ENCODE measurements around the gene KLHL41. TPM values are rescaled to one million over a fixed set of nuclear protein-coding genes. Genes with fewer than 3 reads are reported as not detected.
"Not testable (repeated sequence)": the region's sequence is repeated elsewhere in the genome, so short reads cannot be mapped to it uniquely, and the experiment has no call there.

KLHL41 gene
- polyA plus RNA-seq, 1 donor (not counting 4 experiments of a cell fraction or from before 2014, with no cell fraction given) = 0.24 TPM

DNA sequence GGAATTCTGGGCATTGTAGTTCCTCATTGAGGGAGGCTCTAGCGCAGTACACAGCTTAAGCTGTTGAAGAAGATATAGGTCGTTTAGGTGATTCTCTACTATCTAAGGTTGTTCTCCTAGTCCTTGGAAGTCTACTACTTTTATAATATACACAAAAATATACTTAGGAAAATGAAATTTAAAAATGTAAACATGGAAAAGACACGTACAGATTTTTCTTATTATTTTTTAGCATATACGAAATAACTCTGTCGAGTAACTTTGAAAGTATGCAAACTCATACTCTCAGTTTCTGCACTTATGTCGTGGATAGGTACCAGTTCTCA, 64.4 kb downstream of the KLHL41 start:
- H3K9me3 ChIP-seq (ENCODE audit: control insufficient read depth, low read depth, low read length) = no peaks in the 10 kb centered on the region
- peak overlapping the region; percentile 99 for H2AFZ ChIP-seq (ENCODE audit: control insufficient read depth, low read length)
- H4K20me1 ChIP-seq (ENCODE audit: control insufficient read depth, extremely low read depth, insufficient read depth, low read length) = no peaks in the 10 kb centered on the region
- peaks cover 32% of the 10 kb centered on the region for H3K79me2 ChIP-seq (ENCODE audit: control insufficient read depth, insufficient read depth, low read length)
- dilution Hi-C loops (cut with MboI; ENCODE audit: extremely low pct_ligation_motif_present, low sequenced_read_pairs) = no loop called here
- H3K9ac ChIP-seq (ENCODE audit: control insufficient read depth, extremely low read depth, insufficient read depth, low read length) = peak overlapping the region; percentile 94
- peak overlapping the region; percentile 86 for H3K27ac ChIP-seq (ENCODE audit: control insufficient read depth, insufficient read depth, low read length)
- H3K36me3 ChIP-seq (ENCODE audit: control insufficient read depth in 2 of 2, extremely low read depth in 1 of 2, insufficient read depth in 2 of 2, low read length in 2 of 2) = no peaks in the 10 kb centered on the region
- peaks cover 12% of the 10 kb centered on the region for H3K4me1 ChIP-seq (ENCODE audit: control insufficient read depth, extremely low read depth, insufficient read depth, low read length)
- no peak for DNase-seq (ENCODE audit: low read depth, low spot score)
- H3K4me3 ChIP-seq (ENCODE audit: control insufficient read depth in 2 of 3, extremely low read depth in 1 of 3, insufficient read depth in 2 of 3, low read depth in 1 of 3, low read length in 3 of 3) = peak overlapping the region; percentile 55 to 99 (median 99)
- FAIRE-seq = no peak
- no peaks in the 10 kb centered on the region for H3K9me1 ChIP-seq (ENCODE audit: control insufficient read depth, extremely low read depth, insufficient read depth, low read length)
- H3K4me2 ChIP-seq (ENCODE audit: control insufficient read depth, extremely low read depth, insufficient read depth, low read depth, low read length) = peak overlapping the region; percentile 98
- no peaks in the 10 kb centered on the region for H3K27me3 ChIP-seq (ENCODE audit: control insufficient read depth, extremely low read depth, insufficient read depth, low read length)
- TF ChIP-seq EZH2 (IDR thresholded peaks at IDR 0.05; ENCODE audit: low read length) = no peak
- TF ChIP-seq, protein P1, sequence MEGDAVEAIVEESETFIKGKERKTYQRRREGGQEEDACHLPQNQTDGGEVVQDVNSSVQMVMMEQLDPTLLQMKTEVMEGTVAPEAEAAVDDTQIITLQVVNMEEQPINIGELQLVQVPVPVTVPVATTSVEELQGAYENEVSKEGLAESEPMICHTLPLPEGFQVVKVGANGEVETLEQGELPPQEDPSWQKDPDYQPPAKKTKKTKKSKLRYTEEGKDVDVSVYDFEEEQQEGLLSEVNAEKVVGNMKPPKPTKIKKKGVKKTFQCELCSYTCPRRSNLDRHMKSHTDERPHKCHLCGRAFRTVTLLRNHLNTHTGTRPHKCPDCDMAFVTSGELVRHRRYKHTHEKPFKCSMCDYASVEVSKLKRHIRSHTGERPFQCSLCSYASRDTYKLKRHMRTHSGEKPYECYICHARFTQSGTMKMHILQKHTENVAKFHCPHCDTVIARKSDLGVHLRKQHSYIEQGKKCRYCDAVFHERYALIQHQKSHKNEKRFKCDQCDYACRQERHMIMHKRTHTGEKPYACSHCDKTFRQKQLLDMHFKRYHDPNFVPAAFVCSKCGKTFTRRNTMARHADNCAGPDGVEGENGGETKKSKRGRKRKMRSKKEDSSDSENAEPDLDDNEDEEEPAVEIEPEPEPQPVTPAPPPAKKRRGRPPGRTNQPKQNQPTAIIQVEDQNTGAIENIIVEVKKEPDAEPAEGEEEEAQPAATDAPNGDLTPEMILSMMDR (optimal IDR thresholded peaks at IDR 0.05 in 1 of 3, IDR thresholded peaks at IDR 0.05 in 1 of 3, conservative IDR thresholded peaks at IDR 0.05 in 1 of 3; ENCODE audit: extremely low read depth in 1 of 3, insufficient read depth in 2 of 3, low read length in 3 of 3) = no peak

DNA sequence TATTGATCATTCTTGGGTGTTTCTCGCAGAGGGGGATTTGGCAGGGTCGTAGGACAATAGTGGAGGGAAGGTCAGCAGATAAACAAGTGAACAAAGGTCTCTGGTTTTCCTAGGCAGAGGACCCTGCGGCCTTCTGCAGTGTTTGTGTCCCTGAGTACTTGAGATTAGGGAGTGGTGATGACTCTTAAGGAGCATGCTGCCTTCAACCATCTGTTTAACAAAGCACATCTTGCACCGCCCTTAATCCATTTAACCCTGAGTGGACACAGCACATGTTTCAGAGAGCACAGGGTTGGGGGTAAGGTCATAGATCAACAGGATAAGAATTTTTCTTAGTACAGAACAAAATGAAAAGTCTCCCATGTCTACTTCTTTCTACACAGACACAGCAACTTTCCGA, 65.0 kb downstream of the KLHL41 start:
- H2AFZ ChIP-seq (ENCODE audit: control insufficient read depth, low read length); dilution Hi-C loops (cut with MboI; ENCODE audit: extremely low pct_ligation_motif_present, low sequenced_read_pairs); H3K9ac ChIP-seq (ENCODE audit: control insufficient read depth, extremely low read depth, insufficient read depth, low read length); DNase-seq (ENCODE audit: low read depth, low spot score); H3K4me2 ChIP-seq (ENCODE audit: control insufficient read depth, extremely low read depth, insufficient read depth, low read depth, low read length); H4K20me1 ChIP-seq (ENCODE audit: control insufficient read depth, extremely low read depth, insufficient read depth, low read length); H3K36me3 ChIP-seq (ENCODE audit: control insufficient read depth in 2 of 2, extremely low read depth in 1 of 2, insufficient read depth in 2 of 2, low read length in 2 of 2); H3K27ac ChIP-seq (ENCODE audit: control insufficient read depth, insufficient read depth, low read length); H3K4me3 ChIP-seq (ENCODE audit: control insufficient read depth in 2 of 3, extremely low read depth in 1 of 3, insufficient read depth in 2 of 3, low read depth in 1 of 3, low read length in 3 of 3); FAIRE-seq; H3K9me3 ChIP-seq (ENCODE audit: control insufficient read depth, low read depth, low read length); H3K9me1 ChIP-seq (ENCODE audit: control insufficient read depth, extremely low read depth, insufficient read depth, low read length); H3K27me3 ChIP-seq (ENCODE audit: control insufficient read depth, extremely low read depth, insufficient read depth, low read length): not testable (repeated sequence)
- Histone ChIP-seq H3K4me1 (ENCODE audit: control insufficient read depth, extremely low read depth, insufficient read depth, low read length) (peaks cover 12% of the 10 kb centered on the region), H3K79me2 (ENCODE audit: control insufficient read depth, insufficient read depth, low read length) (peaks cover 32% of the 10 kb centered on the region)

DNA sequence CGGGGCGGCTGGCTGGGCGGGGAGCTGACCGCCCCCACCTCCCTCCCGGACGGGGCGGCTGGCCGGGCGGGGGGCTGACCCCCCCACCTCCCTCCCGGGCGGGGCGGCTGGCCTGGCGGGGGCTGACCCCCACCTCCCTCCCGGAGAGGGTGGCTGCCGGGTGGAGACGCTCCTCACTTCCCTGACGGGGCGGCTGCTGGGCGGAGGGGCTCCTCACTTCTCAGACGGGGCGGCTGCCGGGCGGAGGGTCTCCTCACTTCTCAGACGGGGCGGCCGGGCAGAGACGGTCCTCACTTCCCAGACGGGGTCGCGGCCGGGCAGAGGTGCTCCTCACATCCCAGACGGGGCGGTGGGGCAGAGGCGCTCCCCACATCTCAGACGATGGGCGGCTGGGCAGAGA, 65.8 kb downstream of the KLHL41 start:
- H3K9me1 ChIP-seq (ENCODE audit: control insufficient read depth, extremely low read depth, insufficient read depth, low read length); H3K27ac ChIP-seq (ENCODE audit: control insufficient read depth, insufficient read depth, low read length); H2AFZ ChIP-seq (ENCODE audit: control insufficient read depth, low read length); FAIRE-seq; H3K27me3 ChIP-seq (ENCODE audit: control insufficient read depth, extremely low read depth, insufficient read depth, low read length); H3K9me3 ChIP-seq (ENCODE audit: control insufficient read depth, low read depth, low read length); H3K9ac ChIP-seq (ENCODE audit: control insufficient read depth, extremely low read depth, insufficient read depth, low read length); H3K4me2 ChIP-seq (ENCODE audit: control insufficient read depth, extremely low read depth, insufficient read depth, low read depth, low read length); H3K4me3 ChIP-seq (ENCODE audit: control insufficient read depth in 2 of 3, extremely low read depth in 1 of 3, insufficient read depth in 2 of 3, low read depth in 1 of 3, low read length in 3 of 3); H3K36me3 ChIP-seq (ENCODE audit: control insufficient read depth in 2 of 2, extremely low read depth in 1 of 2, insufficient read depth in 2 of 2, low read length in 2 of 2); DNase-seq (ENCODE audit: low read depth, low spot score); H4K20me1 ChIP-seq (ENCODE audit: control insufficient read depth, extremely low read depth, insufficient read depth, low read length); dilution Hi-C loops (cut with MboI; ENCODE audit: extremely low pct_ligation_motif_present, low sequenced_read_pairs): not testable (repeated sequence)
- peaks cover 12% of the 10 kb centered on the region for H3K4me1 ChIP-seq (ENCODE audit: control insufficient read depth, extremely low read depth, insufficient read depth, low read length)
- H3K79me2 ChIP-seq (ENCODE audit: control insufficient read depth, insufficient read depth, low read length) = peaks cover 27% of the 10 kb centered on the region

Other genes with a start within 250 kb of the KLHL41 start
- gene LRP2, start 147.2 kb upstream of the KLHL41 start, polyA plus RNA-seq = not detected in 3 replicates
- 2.0 to 2.4 TPM (median 2.1 TPM) in 3 replicates for gene BBS5, start 30.2 kb upstream of the KLHL41 start, polyA plus RNA-seq
- gene FASTKD1, start 64.2 kb downstream of the KLHL41 start, polyA plus RNA-seq = 19.3 to 41.7 TPM (median 27.7 TPM) in 3 replicates
- gene PPIG, start 74.6 kb downstream of the KLHL41 start, polyA plus RNA-seq = 24.6 to 37.4 TPM (median 28.6 TPM) in 3 replicates
- gene CFAP210, start 184.7 kb downstream of the KLHL41 start, polyA plus RNA-seq = 0.03 to 0.30 TPM in 2 of 3 replicates, not detected in the other
- 0.73 to 2.9 TPM (median 1.6 TPM) in 3 replicates for gene PHOSPHO2, start 184.8 kb downstream of the KLHL41 start, polyA plus RNA-seq
- gene KLHL23, start 224.1 kb downstream of the KLHL41 start, polyA plus RNA-seq = 0.62 to 2.0 TPM (median 0.79 TPM) in 3 replicates